Measurements from ENCODE around the gene PCSK9.

- TF ChIP-seq CTCF (IDR thresholded peaks at IDR 0.05) (no peak), POLR2AphosphoS5 (IDR thresholded peaks at IDR 0.05) (no peak)
These were observed 39.0 kb upstream of the PCSK9 start for GRCh38 chr1:55000110-55001085.
